ENCODE results near the gene FAM187B.

GRCh38 chr19:35254341-35255297 lies 26.1 kb upstream of the FAM187B start:
- no peak for TF ChIP-seq GATA2 (IDR thresholded peaks at IDR 0.05; ENCODE audit: low read depth, low read length)
- TF ChIP-seq GATA3 (IDR thresholded peaks at IDR 0.05; ENCODE audit: low read depth, low read length) = no peak
